GM23338 (cell line): ENCODE results near the gene CANT1. TPM values are rescaled to one million over a fixed set of nuclear protein-coding genes. Genes with fewer than 3 reads are reported as not detected.

ENCODE experiments used
- ATAC-seq: fragments of 200-7000 bp; cut with Tn5 transposase; 3 replicates; pipeline ENCODE4 v1.9.1; 2020
- DNase-seq: peaks from one replicate; pipeline ENCODE4 v3.0.0-alpha.2; 2015; ENCODE audit warnings: low spot score
- H2AFZ ChIP-seq: fragments of 200-600 bp; sonication (generic); 2 replicates; pipeline ENCODE4 v1.8.0; 2016; ENCODE audit warnings: antibody characterized with exemption, mild to moderate bottlenecking, moderate library complexity
- H3F3A ChIP-seq: fragments of 200-600 bp; sonication (generic); replicated peaks from 2 replicates; pipeline ENCODE4 v1.8.0; 2017; ENCODE audit warnings: antibody characterized with exemption, mixed run types, low read depth
- H3K27ac ChIP-seq: fragments of 200-600 bp; sonication (generic); 2 replicates; pipeline ENCODE4 v1.6.1; 2016; ENCODE audit warnings: low read depth
- H3K27me3 ChIP-seq: fragments of 200-600 bp; sonication (generic); 2 replicates; pipeline ENCODE4 v1.8.0; 2016; ENCODE audit warnings: mild to moderate bottlenecking, mixed run types, moderate library complexity; ENCODE audit not compliant: insufficient read depth
- H3K36me3 ChIP-seq: fragments of 200-600 bp; sonication (generic); 2 replicates; pipeline ENCODE4 v1.8.0; 2016; ENCODE audit warnings: mild to moderate bottlenecking; ENCODE audit not compliant: insufficient read depth
- H3K4me1 ChIP-seq: fragments of 200-600 bp; sonication (generic); 2 replicates; pipeline ENCODE4 v1.8.0; 2016; ENCODE audit warnings: mild to moderate bottlenecking, moderate library complexity; ENCODE audit not compliant: insufficient read depth
- H3K4me2 ChIP-seq: fragments of 200-600 bp; sonication (generic); 2 replicates; pipeline ENCODE4 v1.7.1; 2017; ENCODE audit warnings: mixed run types
- H3K4me3 ChIP-seq: fragments of 200-600 bp; sonication (generic); 2 replicates; pipeline ENCODE4 v1.6.1; 2016; ENCODE audit warnings: mixed run types
- H3K79me2 ChIP-seq: fragments of 200-600 bp; sonication (generic); replicated peaks from 2 replicates; pipeline ENCODE4 v1.8.0; 2017; ENCODE audit warnings: mild to moderate bottlenecking; ENCODE audit not compliant: insufficient read depth
- H3K9me2 ChIP-seq: fragments of 200-600 bp; sonication (generic); 2 replicates; pipeline ENCODE4 v1.8.0; 2017; ENCODE audit not compliant: insufficient read depth
- H4K20me1 ChIP-seq: fragments of 200-600 bp; sonication (generic); replicated peaks from 2 replicates; pipeline ENCODE4 v1.8.0; 2017; ENCODE audit warnings: mild to moderate bottlenecking; ENCODE audit not compliant: insufficient read depth
- H3K27ac Mint-ChIP-seq: 2 replicates; pipeline ENCODE4 v1.8.0; 2020; ENCODE audit warnings: inconsistent platforms, mild to moderate bottlenecking, moderate library complexity, mixed read lengths
- H3K27me3 Mint-ChIP-seq: 3 replicates; pipeline ENCODE4 v1.8.0; 2022; ENCODE audit warnings: low read depth, mild to moderate bottlenecking, moderate library complexity, mixed read lengths, inconsistent platforms; ENCODE audit not compliant: insufficient read depth, poor library complexity
- H3K36me3 Mint-ChIP-seq: 3 replicates; pipeline ENCODE4 v1.8.0; 2021; ENCODE audit warnings: low read depth, mild to moderate bottlenecking, inconsistent platforms, moderate library complexity, mixed read lengths
- H3K4me1 Mint-ChIP-seq: 3 replicates; pipeline ENCODE4 v1.8.0; 2020; ENCODE audit warnings: mild to moderate bottlenecking, inconsistent platforms, mixed read lengths
- H3K4me3 Mint-ChIP-seq: 3 replicates; pipeline ENCODE4 v1.8.0; 2021; ENCODE audit warnings: moderate library complexity, mild to moderate bottlenecking, inconsistent platforms, mixed read lengths
- H3K9me3 Mint-ChIP-seq: 3 replicates; pipeline ENCODE4 v1.8.0; 2020; ENCODE audit warnings: moderate library complexity, mild to moderate bottlenecking, inconsistent platforms, mixed read lengths
- CREB1 ChIP-seq: fragments of 250-450 bp; sonication (Bioruptor Pico); IDR thresholded peaks from 2 replicates; pipeline ENCODE4 v1.5.0; 2020; ENCODE audit warnings: low read depth, mild to moderate bottlenecking, moderate library complexity
- EZH2 ChIP-seq: fragments of 200-600 bp; sonication (generic); IDR thresholded peaks from one replicate; pipeline ENCODE4 v1.8.0; 2017; ENCODE audit warnings: antibody characterized with exemption, mild to moderate bottlenecking, low read depth; ENCODE audit not compliant: unreplicated experiment
- EZH2phosphoT487 ChIP-seq: fragments of 200-600 bp; sonication (generic); IDR thresholded peaks from one replicate; pipeline ENCODE4 v1.8.1; 2018; ENCODE audit warnings: antibody characterized with exemption; ENCODE audit not compliant: unreplicated experiment
- JUNB ChIP-seq: IDR thresholded peaks from one replicate; pipeline ENCODE4 v1.6.1; 2016; ENCODE audit warnings: antibody characterized with exemption; ENCODE audit not compliant: unreplicated experiment
- NANOG ChIP-seq: IDR thresholded peaks from 2 replicates; pipeline ENCODE4 v1.6.1; 2016; ENCODE audit warnings: antibody characterized with exemption, borderline replicate concordance
- POLR2AphosphoS5 ChIP-seq: IDR thresholded peaks from 2 replicates; pipeline ENCODE4 v1.6.1; 2016; ENCODE audit warnings: antibody characterized with exemption, low read depth
- ZNF114 ChIP-seq: fragments of 250-450 bp; sonication (Bioruptor Pico); IDR thresholded peaks from 2 replicates; pipeline ENCODE4 v1.5.0; 2020; ENCODE audit warnings: mild to moderate bottlenecking, moderate library complexity
- ZNF331 ChIP-seq: fragments of 250-450 bp; sonication (Bioruptor Pico); IDR thresholded peaks from 2 replicates; pipeline ENCODE4 v1.5.0; 2020; ENCODE audit warnings: low read depth, mild to moderate bottlenecking, moderate library complexity
- polyA plus RNA-seq: library from polyadenylated mRNA; unstranded; fragments of >200 nt; fragmentation: Nextera tagmentation; extraction: Ambion mirVana; gene quantifications from 2 replicates; pipeline ENCODE4 v1.2.1, GENCODE V29; 2016
- total RNA-seq: library from RNA; depleted of rRNA; stranded (reverse); fragments of >200 nt; shearing (Covaris generic); gene quantifications from 2 replicates; pipeline ENCODE4 v1.2.3, GENCODE V29; 2014
- TF ChIP-seq, protein P1 (sequence below), 2 experiments: fragments of 200-600 bp in 1 of 2; sonication (generic) in 1 of 2; conservative IDR thresholded peaks; 2 replicates each; pipeline versions ENCODE4 v1.5.1 to v1.6.1; 2016 to 2017; ENCODE audit warnings: antibody characterized with exemption in 2 of 2, low read depth in 2 of 2, mild to moderate bottlenecking in 2 of 2, moderate library complexity in 1 of 2
- TF ChIP-seq, protein P2 (sequence below): IDR thresholded peaks from 2 replicates; pipeline ENCODE4 v1.6.1; 2016; ENCODE audit warnings: antibody characterized with exemption
- TF ChIP-seq, protein P3 (sequence below): IDR thresholded peaks from one replicate; pipeline ENCODE4 v1.6.1; 2018; ENCODE audit warnings: antibody characterized with exemption; ENCODE audit not compliant: unreplicated experiment
- TF ChIP-seq, protein P4 (sequence below): fragments of 250-450 bp; sonication (Bioruptor Pico); IDR thresholded peaks from 2 replicates; pipeline ENCODE4 v1.5.0; 2020; ENCODE audit warnings: mild to moderate bottlenecking, moderate library complexity

CANT1 gene
- total and polyA plus RNA-seq, 2 experiments from 2014 or later = 5.9 to 38.8 TPM

DNA sequence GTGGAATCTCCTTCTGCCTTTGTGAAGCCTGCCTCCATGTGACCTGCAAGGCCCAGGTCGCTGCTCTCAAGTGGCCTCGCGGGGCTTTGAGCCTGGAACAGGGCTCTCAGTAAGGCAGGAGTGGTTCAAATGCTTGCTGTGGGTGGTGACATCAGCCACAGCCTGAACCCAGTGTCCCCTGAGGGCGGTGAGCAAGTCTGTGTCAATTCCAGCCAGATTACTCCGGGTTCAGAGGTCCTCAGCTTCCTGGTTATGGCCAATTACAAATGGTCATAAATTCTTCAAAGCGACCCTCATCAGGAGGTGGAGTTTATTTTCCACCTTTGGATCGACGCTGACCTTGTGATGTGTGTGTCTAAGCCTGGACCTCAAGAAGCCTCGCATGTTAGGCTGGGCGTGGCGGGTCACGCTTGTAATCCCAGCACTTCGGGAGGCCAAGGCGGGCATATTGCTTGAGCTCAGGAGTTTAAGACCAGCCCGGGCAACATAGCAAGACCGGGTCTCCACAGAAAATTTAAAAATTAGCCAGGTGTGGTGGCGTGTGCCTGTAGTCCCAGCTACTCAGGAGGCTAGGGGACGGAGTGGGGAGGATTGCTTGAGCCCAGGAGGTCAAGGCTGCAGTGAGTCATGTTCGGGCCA lies 47.1 kb downstream of the CANT1 start:
- Histone ChIP-seq H3K27me3 (no peaks in the 10 kb centered on the region), H3K4me3 (no peak overlapping the region), H4K20me1 (no peaks in the 10 kb centered on the region), H3K4me2 (no peak overlapping the region), H3K4me1 (no peaks in the 10 kb centered on the region), H2AFZ (no peak overlapping the region), H3F3A (no peaks in the 10 kb centered on the region), H3K79me2 (no peaks in the 10 kb centered on the region), H3K27ac (no peak overlapping the region), H3K36me3 (no peaks in the 10 kb centered on the region), H3K9me2 (no peaks in the 10 kb centered on the region)
- no peaks in the 10 kb centered on the region for H3K9me3 Mint-ChIP-seq
- DNase-seq (no peak), ATAC-seq (no peak)
- no peaks in the 10 kb centered on the region for H3K36me3 Mint-ChIP-seq
- H3K4me1 Mint-ChIP-seq = no peaks in the 10 kb centered on the region
- TF ChIP-seq, protein P1, sequence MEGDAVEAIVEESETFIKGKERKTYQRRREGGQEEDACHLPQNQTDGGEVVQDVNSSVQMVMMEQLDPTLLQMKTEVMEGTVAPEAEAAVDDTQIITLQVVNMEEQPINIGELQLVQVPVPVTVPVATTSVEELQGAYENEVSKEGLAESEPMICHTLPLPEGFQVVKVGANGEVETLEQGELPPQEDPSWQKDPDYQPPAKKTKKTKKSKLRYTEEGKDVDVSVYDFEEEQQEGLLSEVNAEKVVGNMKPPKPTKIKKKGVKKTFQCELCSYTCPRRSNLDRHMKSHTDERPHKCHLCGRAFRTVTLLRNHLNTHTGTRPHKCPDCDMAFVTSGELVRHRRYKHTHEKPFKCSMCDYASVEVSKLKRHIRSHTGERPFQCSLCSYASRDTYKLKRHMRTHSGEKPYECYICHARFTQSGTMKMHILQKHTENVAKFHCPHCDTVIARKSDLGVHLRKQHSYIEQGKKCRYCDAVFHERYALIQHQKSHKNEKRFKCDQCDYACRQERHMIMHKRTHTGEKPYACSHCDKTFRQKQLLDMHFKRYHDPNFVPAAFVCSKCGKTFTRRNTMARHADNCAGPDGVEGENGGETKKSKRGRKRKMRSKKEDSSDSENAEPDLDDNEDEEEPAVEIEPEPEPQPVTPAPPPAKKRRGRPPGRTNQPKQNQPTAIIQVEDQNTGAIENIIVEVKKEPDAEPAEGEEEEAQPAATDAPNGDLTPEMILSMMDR (conservative IDR thresholded peaks at IDR 0.05; ENCODE audit: low read depth in 2 of 2) = no peak
- TF ChIP-seq, protein P2, sequence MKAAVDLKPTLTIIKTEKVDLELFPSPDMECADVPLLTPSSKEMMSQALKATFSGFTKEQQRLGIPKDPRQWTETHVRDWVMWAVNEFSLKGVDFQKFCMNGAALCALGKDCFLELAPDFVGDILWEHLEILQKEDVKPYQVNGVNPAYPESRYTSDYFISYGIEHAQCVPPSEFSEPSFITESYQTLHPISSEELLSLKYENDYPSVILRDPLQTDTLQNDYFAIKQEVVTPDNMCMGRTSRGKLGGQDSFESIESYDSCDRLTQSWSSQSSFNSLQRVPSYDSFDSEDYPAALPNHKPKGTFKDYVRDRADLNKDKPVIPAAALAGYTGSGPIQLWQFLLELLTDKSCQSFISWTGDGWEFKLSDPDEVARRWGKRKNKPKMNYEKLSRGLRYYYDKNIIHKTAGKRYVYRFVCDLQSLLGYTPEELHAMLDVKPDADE = no peak
- TF ChIP-seq EZH2phosphoT487 (no peak), ZNF331 (CRISPR knock-in tag) (no peak), JUNB (no peak), ZNF114 (CRISPR knock-in tag) (no peak), POLR2AphosphoS5 (no peak), CREB1 (no peak), EZH2 (no peak), NANOG (no peak)
- TF ChIP-seq, protein P3, sequence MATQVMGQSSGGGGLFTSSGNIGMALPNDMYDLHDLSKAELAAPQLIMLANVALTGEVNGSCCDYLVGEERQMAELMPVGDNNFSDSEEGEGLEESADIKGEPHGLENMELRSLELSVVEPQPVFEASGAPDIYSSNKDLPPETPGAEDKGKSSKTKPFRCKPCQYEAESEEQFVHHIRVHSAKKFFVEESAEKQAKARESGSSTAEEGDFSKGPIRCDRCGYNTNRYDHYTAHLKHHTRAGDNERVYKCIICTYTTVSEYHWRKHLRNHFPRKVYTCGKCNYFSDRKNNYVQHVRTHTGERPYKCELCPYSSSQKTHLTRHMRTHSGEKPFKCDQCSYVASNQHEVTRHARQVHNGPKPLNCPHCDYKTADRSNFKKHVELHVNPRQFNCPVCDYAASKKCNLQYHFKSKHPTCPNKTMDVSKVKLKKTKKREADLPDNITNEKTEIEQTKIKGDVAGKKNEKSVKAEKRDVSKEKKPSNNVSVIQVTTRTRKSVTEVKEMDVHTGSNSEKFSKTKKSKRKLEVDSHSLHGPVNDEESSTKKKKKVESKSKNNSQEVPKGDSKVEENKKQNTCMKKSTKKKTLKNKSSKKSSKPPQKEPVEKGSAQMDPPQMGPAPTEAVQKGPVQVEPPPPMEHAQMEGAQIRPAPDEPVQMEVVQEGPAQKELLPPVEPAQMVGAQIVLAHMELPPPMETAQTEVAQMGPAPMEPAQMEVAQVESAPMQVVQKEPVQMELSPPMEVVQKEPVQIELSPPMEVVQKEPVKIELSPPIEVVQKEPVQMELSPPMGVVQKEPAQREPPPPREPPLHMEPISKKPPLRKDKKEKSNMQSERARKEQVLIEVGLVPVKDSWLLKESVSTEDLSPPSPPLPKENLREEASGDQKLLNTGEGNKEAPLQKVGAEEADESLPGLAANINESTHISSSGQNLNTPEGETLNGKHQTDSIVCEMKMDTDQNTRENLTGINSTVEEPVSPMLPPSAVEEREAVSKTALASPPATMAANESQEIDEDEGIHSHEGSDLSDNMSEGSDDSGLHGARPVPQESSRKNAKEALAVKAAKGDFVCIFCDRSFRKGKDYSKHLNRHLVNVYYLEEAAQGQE = no peak
- TF ChIP-seq, protein P4, sequence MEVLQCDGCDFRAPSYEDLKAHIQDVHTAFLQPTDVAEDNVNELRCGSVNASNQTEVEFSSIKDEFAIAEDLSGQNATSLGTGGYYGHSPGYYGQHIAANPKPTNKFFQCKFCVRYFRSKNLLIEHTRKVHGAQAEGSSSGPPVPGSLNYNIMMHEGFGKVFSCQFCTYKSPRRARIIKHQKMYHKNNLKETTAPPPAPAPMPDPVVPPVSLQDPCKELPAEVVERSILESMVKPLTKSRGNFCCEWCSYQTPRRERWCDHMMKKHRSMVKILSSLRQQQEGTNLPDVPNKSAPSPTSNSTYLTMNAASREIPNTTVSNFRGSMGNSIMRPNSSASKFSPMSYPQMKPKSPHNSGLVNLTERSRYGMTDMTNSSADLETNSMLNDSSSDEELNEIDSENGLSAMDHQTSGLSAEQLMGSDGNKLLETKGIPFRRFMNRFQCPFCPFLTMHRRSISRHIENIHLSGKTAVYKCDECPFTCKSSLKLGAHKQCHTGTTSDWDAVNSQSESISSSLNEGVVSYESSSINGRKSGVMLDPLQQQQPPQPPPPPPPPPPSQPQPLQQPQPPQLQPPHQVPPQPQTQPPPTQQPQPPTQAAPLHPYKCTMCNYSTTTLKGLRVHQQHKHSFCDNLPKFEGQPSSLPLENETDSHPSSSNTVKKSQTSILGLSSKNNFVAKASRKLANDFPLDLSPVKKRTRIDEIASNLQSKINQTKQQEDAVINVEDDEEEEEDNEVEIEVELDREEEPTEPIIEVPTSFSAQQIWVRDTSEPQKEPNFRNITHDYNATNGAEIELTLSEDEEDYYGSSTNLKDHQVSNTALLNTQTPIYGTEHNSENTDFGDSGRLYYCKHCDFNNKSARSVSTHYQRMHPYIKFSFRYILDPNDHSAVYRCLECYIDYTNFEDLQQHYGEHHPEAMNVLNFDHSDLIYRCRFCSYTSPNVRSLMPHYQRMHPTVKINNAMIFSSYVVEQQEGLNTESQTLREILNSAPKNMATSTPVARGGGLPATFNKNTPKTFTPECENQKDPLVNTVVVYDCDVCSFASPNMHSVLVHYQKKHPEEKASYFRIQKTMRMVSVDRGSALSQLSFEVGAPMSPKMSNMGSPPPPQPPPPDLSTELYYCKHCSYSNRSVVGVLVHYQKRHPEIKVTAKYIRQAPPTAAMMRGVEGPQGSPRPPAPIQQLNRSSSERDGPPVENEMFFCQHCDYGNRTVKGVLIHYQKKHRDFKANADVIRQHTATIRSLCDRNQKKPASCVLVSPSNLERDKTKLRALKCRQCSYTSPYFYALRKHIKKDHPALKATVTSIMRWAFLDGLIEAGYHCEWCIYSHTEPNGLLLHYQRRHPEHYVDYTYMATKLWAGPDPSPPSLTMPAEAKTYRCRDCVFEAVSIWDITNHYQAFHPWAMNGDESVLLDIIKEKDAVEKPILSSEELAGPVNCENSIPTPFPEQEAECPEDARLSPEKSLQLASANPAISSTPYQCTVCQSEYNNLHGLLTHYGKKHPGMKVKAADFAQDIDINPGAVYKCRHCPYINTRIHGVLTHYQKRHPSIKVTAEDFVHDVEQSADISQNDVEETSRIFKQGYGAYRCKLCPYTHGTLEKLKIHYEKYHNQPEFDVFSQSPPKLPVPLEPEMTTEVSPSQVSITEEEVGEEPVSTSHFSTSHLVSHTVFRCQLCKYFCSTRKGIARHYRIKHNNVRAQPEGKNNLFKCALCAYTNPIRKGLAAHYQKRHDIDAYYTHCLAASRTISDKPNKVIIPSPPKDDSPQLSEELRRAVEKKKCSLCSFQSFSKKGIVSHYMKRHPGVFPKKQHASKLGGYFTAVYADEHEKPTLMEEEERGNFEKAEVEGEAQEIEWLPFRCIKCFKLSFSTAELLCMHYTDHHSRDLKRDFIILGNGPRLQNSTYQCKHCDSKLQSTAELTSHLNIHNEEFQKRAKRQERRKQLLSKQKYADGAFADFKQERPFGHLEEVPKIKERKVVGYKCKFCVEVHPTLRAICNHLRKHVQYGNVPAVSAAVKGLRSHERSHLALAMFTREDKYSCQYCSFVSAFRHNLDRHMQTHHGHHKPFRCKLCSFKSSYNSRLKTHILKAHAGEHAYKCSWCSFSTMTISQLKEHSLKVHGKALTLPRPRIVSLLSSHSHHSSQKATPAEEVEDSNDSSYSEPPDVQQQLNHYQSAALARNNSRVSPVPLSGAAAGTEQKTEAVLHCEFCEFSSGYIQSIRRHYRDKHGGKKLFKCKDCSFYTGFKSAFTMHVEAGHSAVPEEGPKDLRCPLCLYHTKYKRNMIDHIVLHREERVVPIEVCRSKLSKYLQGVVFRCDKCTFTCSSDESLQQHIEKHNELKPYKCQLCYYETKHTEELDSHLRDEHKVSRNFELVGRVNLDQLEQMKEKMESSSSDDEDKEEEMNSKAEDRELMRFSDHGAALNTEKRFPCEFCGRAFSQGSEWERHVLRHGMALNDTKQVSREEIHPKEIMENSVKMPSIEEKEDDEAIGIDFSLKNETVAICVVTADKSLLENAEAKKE (CRISPR knock-in tag) = no peak
- peaks cover 10% of the 10 kb centered on the region for H3K27me3 Mint-ChIP-seq
- H3K27ac Mint-ChIP-seq = no peak overlapping the region
- no peak overlapping the region for H3K4me3 Mint-ChIP-seq
